ENCODE data around the gene NUP188. TPM values are rescaled to one million over a fixed set of nuclear protein-coding genes. Genes with fewer than 3 reads are reported as not detected.

NUP188 gene
- total and polyA plus RNA-seq, 2 donors (not counting 1 experiment from before 2014, with no cell fraction given), result 42.8 to 83.6 TPM

GRCh38 chr9:128998462-128998861 is 51.0 kb downstream of the NUP188 start:
- intact Hi-C loops (cut with micrococcal nuclease), result no loop called here
- DNase-seq, result no peak
- H3K27ac ChIP-seq (ENCODE audit: low read length in 2 of 2), result no peak overlapping the region
- ChIA-PET POLR2A (no interaction called here), CTCF (no interaction called here)
- no peaks in the 10 kb centered on the region for H3K79me2 ChIP-seq (ENCODE audit: control insufficient read depth, insufficient read depth, low read length)
- H2AFZ ChIP-seq (ENCODE audit: insufficient read depth, low read depth, low read length, poor library complexity, severe bottlenecking), result no peak overlapping the region
- no peak overlapping the region for H3K4me2 ChIP-seq (replicated peaks; ENCODE audit: low read depth, low read length, poor library complexity, severe bottlenecking)
- H3K4me1 ChIP-seq (ENCODE audit: control insufficient read depth in 2 of 2, insufficient read depth in 2 of 2, low read length in 2 of 2), result no peaks in the 10 kb centered on the region
- H3K4me3 ChIP-seq (ENCODE audit: control extremely low read depth in 1 of 5, extremely low read depth in 1 of 5, insufficient read depth in 1 of 5, low read depth in 2 of 5, low read length in 4 of 5), result no peak overlapping the region
- H3K9me3 ChIP-seq (ENCODE audit: control extremely low read depth in 1 of 3, control insufficient read depth in 2 of 3, insufficient read depth in 1 of 3, low read length in 2 of 3), result no peaks in the 10 kb centered on the region
- H3K4me1 Mint-ChIP-seq, result no peaks in the 10 kb centered on the region
- no peaks in the 10 kb centered on the region for H3K9me3 Mint-ChIP-seq (ENCODE audit: insufficient read depth)
- H3K27ac Mint-ChIP-seq, result no peak overlapping the region
- no peak for ATAC-seq (ENCODE audit: low read depth)
- TF ChIP-seq EZH2 (IDR thresholded peaks at IDR 0.05; ENCODE audit: borderline replicate concordance, insufficient read depth, low read depth, low read length, poor library complexity, severe bottlenecking) (no peak), CTCF (IDR thresholded peaks at IDR 0.05) (no peak)
- no peak overlapping the region for H3K4me3 Mint-ChIP-seq
- H3K9ac ChIP-seq (ENCODE audit: low read length), result no peak overlapping the region
- H3K36me3 ChIP-seq (replicated peaks in 1 of 2; ENCODE audit: control extremely low read depth in 1 of 2, control insufficient read depth in 1 of 2, extremely low read depth in 1 of 2, insufficient read depth in 2 of 2, low read length in 1 of 2), result peaks cover 0 to 89% of the 10 kb centered on the region in 2 experiments
- no peaks in the 10 kb centered on the region for H3K27me3 Mint-ChIP-seq
- no peaks in the 10 kb centered on the region for H4K20me1 ChIP-seq (ENCODE audit: control insufficient read depth, insufficient read depth, low read length, poor library complexity, severe bottlenecking)
- no peaks in the 10 kb centered on the region for H3K27me3 ChIP-seq (replicated peaks in 1 of 4; ENCODE audit: control extremely low read depth in 1 of 4, control insufficient read depth in 3 of 4, insufficient read depth in 4 of 4, low read length in 3 of 4)
- 98% methylated on average over 5 of the region's 6 CpGs for WGBS (ENCODE audit: insufficient coverage)

GRCh38 chr9:128999581-129000206 is 52.2 kb downstream of the NUP188 start:
- no peaks in the 10 kb centered on the region for H3K27me3 Mint-ChIP-seq
- H3K4me3 ChIP-seq (ENCODE audit: control extremely low read depth in 1 of 5, extremely low read depth in 1 of 5, insufficient read depth in 1 of 5, low read depth in 2 of 5, low read length in 4 of 5), result no peak overlapping the region
- no peak overlapping the region for H2AFZ ChIP-seq (ENCODE audit: insufficient read depth, low read depth, low read length, poor library complexity, severe bottlenecking)
- ChIA-PET POLR2A (no interaction called here), CTCF (no interaction called here)
- no peak overlapping the region for H3K9ac ChIP-seq (ENCODE audit: low read length)
- no peak overlapping the region for H3K27ac Mint-ChIP-seq
- peaks cover 0 to 80% of the 10 kb centered on the region in 2 experiments for H3K36me3 ChIP-seq (replicated peaks in 1 of 2; ENCODE audit: control extremely low read depth in 1 of 2, control insufficient read depth in 1 of 2, extremely low read depth in 1 of 2, insufficient read depth in 2 of 2, low read length in 1 of 2)
- no peaks in the 10 kb centered on the region for H3K27me3 ChIP-seq (replicated peaks in 1 of 4; ENCODE audit: control extremely low read depth in 1 of 4, control insufficient read depth in 3 of 4, insufficient read depth in 4 of 4, low read length in 3 of 4)
- intact Hi-C loops (cut with micrococcal nuclease), result no loop called here
- TF ChIP-seq EZH2 (IDR thresholded peaks at IDR 0.05; ENCODE audit: borderline replicate concordance, insufficient read depth, low read depth, low read length, poor library complexity, severe bottlenecking) (no peak), CTCF (IDR thresholded peaks at IDR 0.05) (no peak)
- H3K4me1 ChIP-seq (ENCODE audit: control insufficient read depth in 2 of 2, insufficient read depth in 2 of 2, low read length in 2 of 2), result no peaks in the 10 kb centered on the region
- H3K4me1 Mint-ChIP-seq, result no peaks in the 10 kb centered on the region
- H4K20me1 ChIP-seq (ENCODE audit: control insufficient read depth, insufficient read depth, low read length, poor library complexity, severe bottlenecking), result no peaks in the 10 kb centered on the region
- no peaks in the 10 kb centered on the region for H3K79me2 ChIP-seq (ENCODE audit: control insufficient read depth, insufficient read depth, low read length)
- WGBS (ENCODE audit: insufficient coverage), result 95% methylated on average over 11 of the region's 13 CpGs
- H3K27ac ChIP-seq (ENCODE audit: low read length in 2 of 2), result no peak overlapping the region
- ATAC-seq (ENCODE audit: low read depth), result no peak
- no peaks in the 10 kb centered on the region for H3K9me3 Mint-ChIP-seq (ENCODE audit: insufficient read depth)
- H3K4me3 Mint-ChIP-seq, result no peak overlapping the region
- no peaks in the 10 kb centered on the region for H3K9me3 ChIP-seq (ENCODE audit: control extremely low read depth in 1 of 3, control insufficient read depth in 2 of 3, insufficient read depth in 1 of 3, low read length in 2 of 3)
- no peak for DNase-seq
- no peak overlapping the region for H3K4me2 ChIP-seq (replicated peaks; ENCODE audit: low read depth, low read length, poor library complexity, severe bottlenecking)

All from B cell (primary cell).